Memory B cell (primary cell): Measurements from ENCODE around the gene PRKAR2B.

Experiments
- ATAC-seq: fragments of 150-1000 bp; cut with Tn5 transposase; 2 replicates; pipeline ENCODE4 v1.10.0; 2021; ENCODE audit warnings: low read depth, mild to moderate bottlenecking, moderate library complexity
- DNase-seq, 2 donors: peaks; one replicate each; pipeline ENCODE4 v3.0.0; 2022; ENCODE audit warnings: low spot score in 2 of 2
- H3K27ac Mint-ChIP-seq: one replicate; pipeline ENCODE4 v1.8.0; 2022; ENCODE audit warnings: mild to moderate bottlenecking, moderate library complexity, mixed read lengths
- H3K27me3 Mint-ChIP-seq: one replicate; pipeline ENCODE4 v1.8.0; 2022; ENCODE audit warnings: mixed read lengths
- H3K36me3 Mint-ChIP-seq: one replicate; pipeline ENCODE4 v1.8.0; 2022; ENCODE audit warnings: mild to moderate bottlenecking, mixed read lengths
- H3K4me1 Mint-ChIP-seq: one replicate; pipeline ENCODE4 v1.8.0; 2022; ENCODE audit warnings: mixed read lengths
- H3K4me3 Mint-ChIP-seq: one replicate; pipeline ENCODE4 v1.8.0; 2022; ENCODE audit warnings: mild to moderate bottlenecking, moderate library complexity, mixed read lengths
- H3K9me3 Mint-ChIP-seq: one replicate; pipeline ENCODE4 v1.8.0; 2022; ENCODE audit warnings: mixed read lengths

The PRKAR2B gene

GRCh38 chr7:107180378-107180777, 135.9 kb downstream of the PRKAR2B start:
- no peak for DNase-seq
- Mint-ChIP-seq H3K4me1 (peaks cover 20% of the 10 kb centered on the region), H3K27me3 (no peaks in the 10 kb centered on the region), H3K9me3 (no peaks in the 10 kb centered on the region), H3K27ac (peak overlapping the region; percentile 43), H3K36me3 (peaks cover 22% of the 10 kb centered on the region), H3K4me3 (no peak overlapping the region)
- no peak for ATAC-seq

- Mint-ChIP-seq H3K36me3 (peaks cover 26% of the 10 kb centered on the region), H3K4me3 (no peak overlapping the region)
Measured at GRCh38 chr7:107181172-107181571, 136.7 kb downstream of the PRKAR2B start.

GRCh38 chr7:107185716-107186115, 141.2 kb downstream of the PRKAR2B start:
- ATAC-seq = no peak
- Mint-ChIP-seq H3K27ac (peak overlapping the region; percentile 17), H3K27me3 (no peaks in the 10 kb centered on the region), H3K4me3 (no peak overlapping the region), H3K9me3 (no peaks in the 10 kb centered on the region), H3K36me3 (peaks cover 45% of the 10 kb centered on the region), H3K4me1 (peaks cover 9% of the 10 kb centered on the region)
- no peak for DNase-seq

More at GRCh38 chr7:107181172-107181571, 136.7 kb downstream of the PRKAR2B start:
- Mint-ChIP-seq H3K9me3 (no peaks in the 10 kb centered on the region), H3K4me1 (peaks cover 18% of the 10 kb centered on the region), H3K27me3 (no peaks in the 10 kb centered on the region), H3K27ac (peak overlapping the region; percentile 43)
- ATAC-seq = no peak
- no peak for DNase-seq

- no peak for ATAC-seq
- peaks cover 43% of the 10 kb centered on the region for H3K36me3 Mint-ChIP-seq
- H3K4me3 Mint-ChIP-seq = no peak overlapping the region
- peaks cover 9% of the 10 kb centered on the region for H3K4me1 Mint-ChIP-seq
- DNase-seq = no peak
- H3K27ac Mint-ChIP-seq = no peak overlapping the region
- H3K9me3 Mint-ChIP-seq = no peaks in the 10 kb centered on the region
- H3K27me3 Mint-ChIP-seq = no peaks in the 10 kb centered on the region
Measured at GRCh38 chr7:107186240-107186639, 141.7 kb downstream of the PRKAR2B start.

- Mint-ChIP-seq H3K36me3 (peaks cover 46% of the 10 kb centered on the region), H3K9me3 (no peaks in the 10 kb centered on the region), H3K27ac (peak overlapping the region; percentile 39), H3K4me3 (no peak overlapping the region), H3K27me3 (no peaks in the 10 kb centered on the region), H3K4me1 (peaks cover 9% of the 10 kb centered on the region)
- ATAC-seq (no peak), DNase-seq (no peak)
Measured at GRCh38 chr7:107187774-107188173, 143.3 kb downstream of the PRKAR2B start.

GRCh38 chr7:107190090-107190489, 145.6 kb downstream of the PRKAR2B start:
- Mint-ChIP-seq H3K36me3 (peaks cover 42% of the 10 kb centered on the region), H3K4me3 (no peak overlapping the region), H3K27me3 (no peaks in the 10 kb centered on the region), H3K27ac (no peak overlapping the region), H3K9me3 (no peaks in the 10 kb centered on the region), H3K4me1 (peaks cover 5% of the 10 kb centered on the region)
- DNase-seq (no peak), ATAC-seq (no peak)

- ATAC-seq (no peak), DNase-seq (no peak)
- H3K4me3 Mint-ChIP-seq = no peak overlapping the region
- H3K27ac Mint-ChIP-seq = peak overlapping the region; percentile 68
- no peaks in the 10 kb centered on the region for H3K4me1 Mint-ChIP-seq
- peaks cover 25% of the 10 kb centered on the region for H3K36me3 Mint-ChIP-seq
- no peaks in the 10 kb centered on the region for H3K27me3 Mint-ChIP-seq
- no peaks in the 10 kb centered on the region for H3K9me3 Mint-ChIP-seq
Measured at GRCh38 chr7:107194052-107194451, 149.5 kb downstream of the PRKAR2B start.

- Mint-ChIP-seq H3K36me3 (peaks cover 30% of the 10 kb centered on the region), H3K4me1 (no peaks in the 10 kb centered on the region), H3K27ac (no peak overlapping the region), H3K4me3 (no peak overlapping the region), H3K9me3 (no peaks in the 10 kb centered on the region), H3K27me3 (no peaks in the 10 kb centered on the region)
- no peak for DNase-seq
- no peak for ATAC-seq
Measured at GRCh38 chr7:107196834-107197610, 152.5 kb downstream of the PRKAR2B start.

GRCh38 chr7:107201795-107202450, 157.4 kb downstream of the PRKAR2B start:
- H3K27me3 Mint-ChIP-seq = no peaks in the 10 kb centered on the region
- peaks cover 47% of the 10 kb centered on the region for H3K36me3 Mint-ChIP-seq
- H3K4me1 Mint-ChIP-seq = no peaks in the 10 kb centered on the region
- DNase-seq (peak in 1 of 2 donors; percentile 26), ATAC-seq (peak; percentile 60)
- no peak overlapping the region for H3K4me3 Mint-ChIP-seq
- H3K27ac Mint-ChIP-seq = no peak overlapping the region
- H3K9me3 Mint-ChIP-seq = no peaks in the 10 kb centered on the region

GRCh38 chr7:107203607-107204006, 159.1 kb downstream of the PRKAR2B start:
- no peak overlapping the region for H3K4me3 Mint-ChIP-seq

GRCh38 chr7:107206136-107206535, 161.6 kb downstream of the PRKAR2B start:
- H3K36me3 Mint-ChIP-seq = peaks cover 44% of the 10 kb centered on the region
- ATAC-seq (no peak), DNase-seq (no peak)
- no peaks in the 10 kb centered on the region for H3K9me3 Mint-ChIP-seq
- H3K27ac Mint-ChIP-seq = peak overlapping the region; percentile 64
- H3K27me3 Mint-ChIP-seq = no peaks in the 10 kb centered on the region
- H3K4me1 Mint-ChIP-seq = no peaks in the 10 kb centered on the region
- H3K4me3 Mint-ChIP-seq = no peak overlapping the region

More at GRCh38 chr7:107203607-107204006, 159.1 kb downstream of the PRKAR2B start:
- Mint-ChIP-seq H3K27ac (no peak overlapping the region), H3K9me3 (no peaks in the 10 kb centered on the region), H3K36me3 (peaks cover 41% of the 10 kb centered on the region), H3K4me1 (no peaks in the 10 kb centered on the region), H3K27me3 (no peaks in the 10 kb centered on the region)
- DNase-seq (no peak), ATAC-seq (no peak)

GRCh38 chr7:107206706-107207105, 162.2 kb downstream of the PRKAR2B start:
- ATAC-seq = no peak
- no peaks in the 10 kb centered on the region for H3K27me3 Mint-ChIP-seq
- no peaks in the 10 kb centered on the region for H3K9me3 Mint-ChIP-seq
- no peak for DNase-seq
- no peak overlapping the region for H3K4me3 Mint-ChIP-seq
- H3K36me3 Mint-ChIP-seq = peaks cover 43% of the 10 kb centered on the region
- peak overlapping the region; percentile 64 for H3K27ac Mint-ChIP-seq
- H3K4me1 Mint-ChIP-seq = no peaks in the 10 kb centered on the region

- DNase-seq (no peak), ATAC-seq (no peak)
- Mint-ChIP-seq H3K9me3 (no peaks in the 10 kb centered on the region), H3K4me3 (no peak overlapping the region), H3K27me3 (no peaks in the 10 kb centered on the region), H3K36me3 (peaks cover 40% of the 10 kb centered on the region), H3K27ac (no peak overlapping the region), H3K4me1 (no peaks in the 10 kb centered on the region)
Measured at GRCh38 chr7:107207459-107207858, 163.0 kb downstream of the PRKAR2B start.

- Mint-ChIP-seq H3K4me3 (no peak overlapping the region), H3K27me3 (no peaks in the 10 kb centered on the region), H3K27ac (no peak overlapping the region), H3K4me1 (no peaks in the 10 kb centered on the region), H3K36me3 (peaks cover 42% of the 10 kb centered on the region), H3K9me3 (no peaks in the 10 kb centered on the region)
- DNase-seq (no peak), ATAC-seq (no peak)
Measured at GRCh38 chr7:107208024-107208521, 163.6 kb downstream of the PRKAR2B start.
